Activated naive CD4-positive, alpha-beta T cell treated with anti-CD3 and anti-CD28 coated beads, Interleukin-2, amount 50 U/mL, for 16 hours (primary cell): ENCODE measurements around the gene DNA2.

ENCODE experiments used
- DNase-seq: peaks from one replicate; pipeline ENCODE4 v3.0.0-alpha.2; 2020

DNA2 gene

GRCh38 chr10:68440898-68441297 lies 30.9 kb downstream of the DNA2 start:
- no peak for DNase-seq

GRCh38 chr10:68435803-68436202 lies 36.0 kb downstream of the DNA2 start:
- DNase-seq = no peak

GRCh38 chr10:68434657-68435056 lies 37.1 kb downstream of the DNA2 start:
- no peak for DNase-seq

- no peak for DNase-seq
Observed at GRCh38 chr10:68428396-68429104, 43.2 kb downstream of the DNA2 start.

GRCh38 chr10:68424454-68425014 lies 47.2 kb downstream of the DNA2 start:
- DNase-seq = no peak

- DNase-seq = peak; percentile 33
Observed at GRCh38 chr10:68423522-68423921, 48.3 kb downstream of the DNA2 start.

GRCh38 chr10:68419376-68419775 lies 52.4 kb downstream of the DNA2 start:
- DNase-seq = no peak

- DNase-seq = no peak
Observed at GRCh38 chr10:68408898-68409518, 62.8 kb downstream of the DNA2 start.

GRCh38 chr10:68406815-68407548 lies 64.8 kb downstream of the DNA2 start, which contains the start of gene RUFY2:
Gene RUFY2, minus strand, starts transcription at chr10:68407277. Its CDS starts 88 bp downstream, at chr10:68407189.
- DNase-seq = peak; percentile 82

- DNase-seq = peak; percentile 41
Observed at GRCh38 chr10:68406111-68406814, 65.5 kb downstream of the DNA2 start.

- no peak for DNase-seq
Observed at GRCh38 chr10:68403701-68404100, 68.1 kb downstream of the DNA2 start.

- DNase-seq = no peak
Observed at GRCh38 chr10:68402276-68402675, 69.5 kb downstream of the DNA2 start.

GRCh38 chr10:68397005-68397404 lies 74.8 kb downstream of the DNA2 start:
- DNase-seq = no peak

- no peak for DNase-seq
Observed at GRCh38 chr10:68385740-68386139, 86.0 kb downstream of the DNA2 start.

GRCh38 chr10:68371604-68372003 lies 100.2 kb downstream of the DNA2 start:
- DNase-seq = no peak

GRCh38 chr10:68367121-68367520 lies 104.7 kb downstream of the DNA2 start:
- DNase-seq = no peak

GRCh38 chr10:68366600-68366999 lies 105.2 kb downstream of the DNA2 start:
- DNase-seq = no peak

- DNase-seq = no peak
Observed at GRCh38 chr10:68365611-68366010, 106.2 kb downstream of the DNA2 start.

GRCh38 chr10:68364101-68364886 lies 107.5 kb downstream of the DNA2 start:
- DNase-seq = no peak
